ENCODE results near the gene SH3RF3. TPM values are rescaled to one million over a fixed set of nuclear protein-coding genes. Genes with fewer than 3 reads are reported as not detected.

The SH3RF3 gene
- total RNA-seq, 1 experiment from 2014 or later, result 0.34 TPM

GRCh38 chr2:109480486-109481195, 351.6 kb downstream of the SH3RF3 start:
- Histone ChIP-seq H3K4me2 (ENCODE audit: low read depth, low read length, poor library complexity, severe bottlenecking) (no peak overlapping the region), H2AFZ (ENCODE audit: low read length) (no peak overlapping the region), H3K4me1 (ENCODE audit: low read length) (peaks cover 25% of the 10 kb centered on the region), H4K20me1 (ENCODE audit: insufficient read depth, low read depth, low read length) (no peaks in the 10 kb centered on the region), H3K9me2 (replicated peaks; ENCODE audit: insufficient read depth, low read length) (no peaks in the 10 kb centered on the region), H3K27ac (ENCODE audit: low read length) (no peak overlapping the region), H3K36me3 (ENCODE audit: insufficient read depth, low read length) (no peaks in the 10 kb centered on the region), H3K79me2 (ENCODE audit: low read length) (no peaks in the 10 kb centered on the region), H3K27me3 (ENCODE audit: low read length) (no peaks in the 10 kb centered on the region; the same call in 1 of the 2 replicates), H3K9me3 (ENCODE audit: low read length) (no peaks in the 10 kb centered on the region), H3K4me3 (ENCODE audit: low read length) (no peak overlapping the region), H3K9ac (ENCODE audit: low read length) (no peak overlapping the region)
- DNase-seq, result no peak

DNA sequence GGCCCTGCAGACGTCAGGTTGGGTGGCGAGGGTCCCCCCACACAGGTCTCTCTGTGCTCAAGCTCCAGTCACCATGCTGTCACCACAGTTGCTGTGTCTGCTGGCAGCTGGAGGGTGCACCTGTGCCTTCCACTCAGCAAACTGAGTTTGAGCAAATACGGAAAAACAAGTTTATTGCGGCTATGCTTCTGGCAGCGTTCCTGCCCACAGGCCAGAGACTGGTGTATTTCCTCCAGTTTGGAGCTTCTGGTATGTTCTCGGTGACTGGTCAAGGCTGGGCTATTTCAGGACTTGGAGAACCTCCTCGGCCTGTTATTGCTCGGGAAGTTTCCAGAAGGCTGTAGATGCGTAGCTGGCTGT, 352.2 kb downstream of the SH3RF3 start:
- no peaks in the 10 kb centered on the region for H3K9me3 ChIP-seq (ENCODE audit: low read length)
- no peak overlapping the region for H2AFZ ChIP-seq (ENCODE audit: low read length)
- no peak overlapping the region for H3K27ac ChIP-seq (ENCODE audit: low read length)
- no peaks in the 10 kb centered on the region; the same call in 1 of the 2 replicates for H3K27me3 ChIP-seq (ENCODE audit: low read length)
- no peaks in the 10 kb centered on the region for H3K36me3 ChIP-seq (ENCODE audit: insufficient read depth, low read length)
- no peak overlapping the region for H3K4me3 ChIP-seq (ENCODE audit: low read length)
- no peaks in the 10 kb centered on the region for H3K9me2 ChIP-seq (replicated peaks; ENCODE audit: insufficient read depth, low read length)
- no peak overlapping the region for H3K4me2 ChIP-seq (ENCODE audit: low read depth, low read length, poor library complexity, severe bottlenecking)
- no peaks in the 10 kb centered on the region for H3K79me2 ChIP-seq (ENCODE audit: low read length)
- H4K20me1 ChIP-seq (ENCODE audit: insufficient read depth, low read depth, low read length), result no peaks in the 10 kb centered on the region
- no peak for DNase-seq
- peaks cover 19% of the 10 kb centered on the region for H3K4me1 ChIP-seq (ENCODE audit: low read length)
- H3K9ac ChIP-seq (ENCODE audit: low read length), result no peak overlapping the region

- Histone ChIP-seq H3K4me3 (ENCODE audit: low read length) (no peak overlapping the region), H3K27ac (ENCODE audit: low read length) (no peak overlapping the region), H4K20me1 (ENCODE audit: insufficient read depth, low read depth, low read length) (no peaks in the 10 kb centered on the region), H3K9ac (ENCODE audit: low read length) (no peak overlapping the region), H3K79me2 (ENCODE audit: low read length) (no peaks in the 10 kb centered on the region), H3K9me2 (replicated peaks; ENCODE audit: insufficient read depth, low read length) (no peaks in the 10 kb centered on the region), H3K9me3 (ENCODE audit: low read length) (no peaks in the 10 kb centered on the region), H2AFZ (ENCODE audit: low read length) (no peak overlapping the region), H3K4me1 (ENCODE audit: low read length) (peaks cover 16% of the 10 kb centered on the region), H3K27me3 (ENCODE audit: low read length) (no peaks in the 10 kb centered on the region; the same call in 1 of the 2 replicates), H3K36me3 (ENCODE audit: insufficient read depth, low read length) (no peaks in the 10 kb centered on the region), H3K4me2 (ENCODE audit: low read depth, low read length, poor library complexity, severe bottlenecking) (no peak overlapping the region)
- no peak for DNase-seq
Observed at GRCh38 chr2:109481599-109481998, 352.6 kb downstream of the SH3RF3 start.

- DNase-seq, result no peak
- Histone ChIP-seq H3K9me3 (ENCODE audit: low read length) (no peaks in the 10 kb centered on the region), H3K9me2 (replicated peaks; ENCODE audit: insufficient read depth, low read length) (no peaks in the 10 kb centered on the region), H2AFZ (ENCODE audit: low read length) (no peak overlapping the region), H3K4me2 (ENCODE audit: low read depth, low read length, poor library complexity, severe bottlenecking) (no peak overlapping the region), H3K9ac (ENCODE audit: low read length) (no peak overlapping the region), H3K4me1 (ENCODE audit: low read length) (peaks cover 16% of the 10 kb centered on the region), H3K4me3 (ENCODE audit: low read length) (no peak overlapping the region), H3K27ac (ENCODE audit: low read length) (no peak overlapping the region), H3K27me3 (ENCODE audit: low read length) (no peaks in the 10 kb centered on the region; the same call in 1 of the 2 replicates), H3K79me2 (ENCODE audit: low read length) (no peaks in the 10 kb centered on the region), H3K36me3 (ENCODE audit: insufficient read depth, low read length) (no peaks in the 10 kb centered on the region), H4K20me1 (ENCODE audit: insufficient read depth, low read depth, low read length) (no peaks in the 10 kb centered on the region)
Observed at GRCh38 chr2:109482361-109482861, 353.4 kb downstream of the SH3RF3 start.

GRCh38 chr2:109486711-109487535, 357.9 kb downstream of the SH3RF3 start:
- Histone ChIP-seq H3K4me1 (ENCODE audit: low read length) (no peaks in the 10 kb centered on the region), H3K9ac (ENCODE audit: low read length) (no peak overlapping the region)

DNA sequence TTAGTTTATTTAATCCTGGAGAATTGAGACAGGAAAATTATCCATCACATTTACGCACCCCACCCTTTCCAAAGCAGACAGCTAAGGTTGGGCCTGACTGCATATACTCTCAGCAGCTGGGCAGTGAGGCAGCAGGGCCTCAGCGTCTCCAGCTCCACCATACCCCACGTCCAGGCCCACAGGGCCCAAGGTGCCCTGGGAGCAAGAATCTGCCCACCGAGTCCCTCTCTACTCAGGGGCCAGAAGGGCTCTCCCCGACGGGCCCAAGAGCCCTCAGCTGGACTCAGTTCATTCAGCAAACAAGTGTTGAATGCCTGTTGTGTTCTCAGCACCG, 358.5 kb downstream of the SH3RF3 start:
- Histone ChIP-seq H3K4me1 (ENCODE audit: low read length) (no peaks in the 10 kb centered on the region), H3K9me2 (replicated peaks; ENCODE audit: insufficient read depth, low read length) (no peaks in the 10 kb centered on the region), H3K4me2 (ENCODE audit: low read depth, low read length, poor library complexity, severe bottlenecking) (no peak overlapping the region), H3K9ac (ENCODE audit: low read length) (no peak overlapping the region), H3K4me3 (ENCODE audit: low read length) (no peak overlapping the region), H3K36me3 (ENCODE audit: insufficient read depth, low read length) (no peaks in the 10 kb centered on the region), H4K20me1 (ENCODE audit: insufficient read depth, low read depth, low read length) (no peaks in the 10 kb centered on the region), H3K27ac (ENCODE audit: low read length) (no peak overlapping the region), H3K9me3 (ENCODE audit: low read length) (no peaks in the 10 kb centered on the region), H3K27me3 (ENCODE audit: low read length) (no peaks in the 10 kb centered on the region), H3K79me2 (ENCODE audit: low read length) (no peaks in the 10 kb centered on the region), H2AFZ (ENCODE audit: low read length) (no peak overlapping the region)
- no peak for DNase-seq

More at GRCh38 chr2:109486711-109487535, 357.9 kb downstream of the SH3RF3 start:
- no peaks in the 10 kb centered on the region for H3K79me2 ChIP-seq (ENCODE audit: low read length)
- no peaks in the 10 kb centered on the region for H3K9me2 ChIP-seq (replicated peaks; ENCODE audit: insufficient read depth, low read length)
- no peak overlapping the region for H3K4me2 ChIP-seq (ENCODE audit: low read depth, low read length, poor library complexity, severe bottlenecking)
- H3K27me3 ChIP-seq (ENCODE audit: low read length), result no peaks in the 10 kb centered on the region
- no peaks in the 10 kb centered on the region for H4K20me1 ChIP-seq (ENCODE audit: insufficient read depth, low read depth, low read length)
- no peaks in the 10 kb centered on the region for H3K9me3 ChIP-seq (ENCODE audit: low read length)
- no peak for DNase-seq
- no peak overlapping the region for H3K27ac ChIP-seq (ENCODE audit: low read length)
- no peak overlapping the region for H3K4me3 ChIP-seq (ENCODE audit: low read length)
- no peaks in the 10 kb centered on the region for H3K36me3 ChIP-seq (ENCODE audit: insufficient read depth, low read length)
- H2AFZ ChIP-seq (ENCODE audit: low read length), result no peak overlapping the region

DNA sequence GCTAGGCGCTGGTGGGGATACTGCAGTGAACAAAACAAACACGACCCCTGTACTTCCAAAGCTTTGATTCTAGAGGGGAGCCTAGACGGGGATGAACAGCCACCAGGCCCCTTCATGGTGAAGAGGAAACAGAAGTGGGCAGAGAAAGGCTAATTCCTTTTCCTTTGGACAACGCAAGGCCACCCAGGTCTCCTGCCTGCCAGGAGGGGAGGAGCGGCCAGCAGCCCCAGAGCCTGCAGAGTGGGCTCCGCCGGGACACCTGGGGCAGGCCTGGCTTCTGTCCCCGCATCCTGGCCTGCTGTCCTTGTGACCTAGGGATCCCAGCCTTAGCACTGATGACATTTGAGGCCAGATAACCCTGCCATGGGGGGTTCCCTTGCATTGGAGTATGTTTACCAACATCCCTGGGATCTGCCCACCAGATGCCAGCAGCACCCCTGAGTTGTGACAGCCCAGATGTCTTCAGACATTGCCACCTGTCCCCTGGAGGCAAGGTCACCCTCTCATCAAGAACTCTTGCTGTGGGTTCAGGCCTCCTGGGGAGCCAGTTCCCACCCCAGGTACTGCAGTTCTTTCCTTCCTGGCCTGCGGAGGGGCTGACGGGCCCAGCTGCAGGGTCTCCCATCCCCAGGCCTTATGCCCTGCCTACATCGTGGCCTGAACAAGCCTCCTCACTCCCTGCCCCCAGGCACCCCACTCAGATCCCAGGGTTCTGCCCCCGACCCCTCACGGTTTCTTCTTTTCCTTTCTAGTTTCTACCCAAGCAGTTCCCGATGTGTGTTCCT, 359.1 kb downstream of the SH3RF3 start:
- H3K27ac ChIP-seq (ENCODE audit: low read length), result no peak overlapping the region
- no peaks in the 10 kb centered on the region for H3K9me2 ChIP-seq (replicated peaks; ENCODE audit: insufficient read depth, low read length)
- no peaks in the 10 kb centered on the region for H3K79me2 ChIP-seq (ENCODE audit: low read length)
- no peak for DNase-seq
- H3K27me3 ChIP-seq (ENCODE audit: low read length), result no peaks in the 10 kb centered on the region
- no peak overlapping the region for H3K4me3 ChIP-seq (ENCODE audit: low read length)
- no peak overlapping the region for H3K9ac ChIP-seq (ENCODE audit: low read length)
- H3K36me3 ChIP-seq (ENCODE audit: insufficient read depth, low read length), result no peaks in the 10 kb centered on the region
- H3K9me3 ChIP-seq (ENCODE audit: low read length), result no peaks in the 10 kb centered on the region
- no peaks in the 10 kb centered on the region for H3K4me1 ChIP-seq (ENCODE audit: low read length)
- no peak overlapping the region for H3K4me2 ChIP-seq (ENCODE audit: low read depth, low read length, poor library complexity, severe bottlenecking)
- no peak overlapping the region for H2AFZ ChIP-seq (ENCODE audit: low read length)
- H4K20me1 ChIP-seq (ENCODE audit: insufficient read depth, low read depth, low read length), result no peaks in the 10 kb centered on the region

DNA sequence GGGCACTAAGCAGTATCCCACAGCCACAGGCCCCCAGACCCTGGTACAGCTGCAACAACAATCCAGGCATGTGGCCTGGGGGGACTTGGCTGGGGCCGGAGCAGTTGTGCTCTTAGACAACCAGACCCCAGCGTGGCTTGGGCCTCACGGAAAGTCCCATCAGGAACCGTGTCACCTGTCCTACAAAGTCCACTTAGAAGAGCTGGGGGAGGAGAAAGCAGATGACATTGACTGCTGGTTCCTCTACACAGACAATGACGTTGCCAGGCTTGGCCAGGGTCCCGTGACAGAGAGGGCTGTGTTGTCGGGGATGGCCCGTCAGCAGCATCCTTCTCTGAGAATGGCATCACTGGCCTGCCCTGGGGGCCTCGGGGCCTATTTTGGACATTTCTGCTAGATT, 360.3 kb downstream of the SH3RF3 start:
- Histone ChIP-seq H3K4me1 (ENCODE audit: low read length) (no peaks in the 10 kb centered on the region), H3K27ac (ENCODE audit: low read length) (no peak overlapping the region), H3K4me3 (ENCODE audit: low read length) (no peak overlapping the region), H3K9me3 (ENCODE audit: low read length) (no peaks in the 10 kb centered on the region), H4K20me1 (ENCODE audit: insufficient read depth, low read depth, low read length) (no peaks in the 10 kb centered on the region), H2AFZ (ENCODE audit: low read length) (no peak overlapping the region), H3K36me3 (ENCODE audit: insufficient read depth, low read length) (no peaks in the 10 kb centered on the region), H3K9me2 (replicated peaks; ENCODE audit: insufficient read depth, low read length) (no peaks in the 10 kb centered on the region), H3K79me2 (ENCODE audit: low read length) (no peaks in the 10 kb centered on the region), H3K27me3 (ENCODE audit: low read length) (no peaks in the 10 kb centered on the region), H3K9ac (ENCODE audit: low read length) (no peak overlapping the region), H3K4me2 (ENCODE audit: low read depth, low read length, poor library complexity, severe bottlenecking) (no peak overlapping the region)
- no peak for DNase-seq
